GM18873 (cell line): ENCODE results near the gene SKIC2.
"Not testable (repeated sequence)": the region's sequence is repeated elsewhere in the genome, so short reads cannot be mapped to it uniquely, and the experiment has no call there.

ENCODE experiments used
- ATAC-seq: cut with Tn5 transposase; IDR thresholded peaks from one replicate; pipeline ENCODE4 v1.9.1; 2021; ENCODE audit warnings: mild to moderate bottlenecking, moderate library complexity, moderate number of reproducible peaks; ENCODE audit not compliant: unreplicated experiment, low FRiP score

Gene SKIC2

DNA sequence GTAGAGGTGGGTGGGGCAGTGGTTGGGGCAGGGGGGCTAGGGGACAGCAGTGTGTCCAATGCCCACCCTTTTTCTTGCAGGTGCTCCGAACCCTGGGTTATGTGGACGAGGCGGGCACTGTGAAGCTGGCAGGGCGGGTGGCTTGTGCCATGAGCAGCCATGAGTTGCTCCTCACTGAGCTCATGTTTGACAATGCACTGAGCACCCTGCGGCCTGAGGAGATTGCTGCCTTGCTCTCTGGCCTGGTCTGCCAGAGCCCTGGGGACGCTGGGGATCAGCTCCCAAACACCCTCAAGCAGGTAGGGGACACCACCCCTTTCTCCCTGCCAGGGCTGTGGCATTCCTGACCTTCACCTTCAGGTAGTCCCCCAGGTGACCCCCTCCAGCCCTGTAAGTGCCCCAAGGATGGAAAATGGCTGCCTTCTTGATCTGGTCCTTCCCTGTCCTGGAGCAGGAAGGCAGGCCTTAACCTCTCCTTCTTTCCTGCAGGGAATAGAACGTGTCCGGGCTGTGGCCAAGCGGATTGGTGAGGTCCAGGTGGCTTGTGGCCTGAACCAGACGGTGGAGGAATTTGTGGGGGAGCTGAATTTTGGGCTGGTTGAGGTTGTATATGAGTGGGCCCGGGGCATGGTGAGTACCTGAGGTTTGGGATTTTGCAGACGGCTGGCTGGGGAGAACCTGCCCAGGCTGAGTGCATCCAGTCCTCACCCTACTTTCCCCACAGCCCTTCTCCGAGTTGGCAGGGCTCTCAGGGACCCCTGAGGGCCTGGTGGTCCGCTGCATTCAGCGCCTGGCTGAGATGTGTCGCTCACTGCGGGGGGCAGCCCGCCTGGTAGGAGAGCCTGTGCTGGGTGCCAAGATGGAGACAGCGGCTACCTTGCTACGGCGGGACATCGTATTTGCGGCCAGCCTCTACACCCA, 10.1 kb downstream of the SKIC2 start:
- no peak for ATAC-seq

DNA sequence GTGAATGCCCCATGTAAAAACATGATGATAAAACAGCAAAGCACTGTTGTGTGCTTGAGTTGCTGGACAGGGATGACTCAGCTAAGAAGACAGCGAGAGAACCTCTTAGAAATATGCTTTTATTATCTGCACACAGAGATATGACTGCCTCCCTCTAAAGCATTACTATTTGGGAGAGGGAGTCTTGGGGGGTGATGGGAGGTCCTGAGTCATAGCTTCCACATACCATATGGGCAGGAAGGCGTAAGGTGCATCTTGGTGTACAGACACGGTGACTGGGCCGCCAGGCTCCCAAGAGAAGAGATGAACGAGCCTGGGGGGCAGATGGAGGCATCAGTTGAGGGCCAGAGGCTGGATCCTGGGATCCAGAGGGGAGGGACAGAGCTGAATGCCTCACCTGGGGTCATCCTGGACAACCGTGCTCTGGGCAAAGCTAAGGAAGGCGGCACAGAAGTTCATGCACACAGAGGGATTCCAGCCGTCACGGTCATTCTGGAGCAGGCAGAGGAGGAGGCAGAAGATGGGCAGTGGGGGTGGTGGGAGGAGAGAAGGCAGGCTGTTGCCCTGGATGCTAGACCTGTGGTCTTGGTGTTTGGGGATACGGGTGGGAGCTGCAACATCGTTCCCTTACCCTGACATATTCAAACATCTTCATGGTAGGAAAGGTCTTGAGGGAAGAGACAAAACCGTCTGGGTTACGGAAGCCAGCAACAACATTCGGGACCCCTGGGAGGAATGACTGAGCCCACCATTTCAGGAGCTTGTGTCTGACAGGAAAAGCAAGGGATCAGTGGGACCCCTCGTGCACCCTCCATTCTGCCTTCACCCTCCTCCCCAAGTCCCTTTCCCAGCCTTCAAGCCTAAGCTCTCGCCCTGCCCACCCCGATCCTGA, 11.0 kb downstream of the SKIC2 start:
- no peak for ATAC-seq

DNA sequence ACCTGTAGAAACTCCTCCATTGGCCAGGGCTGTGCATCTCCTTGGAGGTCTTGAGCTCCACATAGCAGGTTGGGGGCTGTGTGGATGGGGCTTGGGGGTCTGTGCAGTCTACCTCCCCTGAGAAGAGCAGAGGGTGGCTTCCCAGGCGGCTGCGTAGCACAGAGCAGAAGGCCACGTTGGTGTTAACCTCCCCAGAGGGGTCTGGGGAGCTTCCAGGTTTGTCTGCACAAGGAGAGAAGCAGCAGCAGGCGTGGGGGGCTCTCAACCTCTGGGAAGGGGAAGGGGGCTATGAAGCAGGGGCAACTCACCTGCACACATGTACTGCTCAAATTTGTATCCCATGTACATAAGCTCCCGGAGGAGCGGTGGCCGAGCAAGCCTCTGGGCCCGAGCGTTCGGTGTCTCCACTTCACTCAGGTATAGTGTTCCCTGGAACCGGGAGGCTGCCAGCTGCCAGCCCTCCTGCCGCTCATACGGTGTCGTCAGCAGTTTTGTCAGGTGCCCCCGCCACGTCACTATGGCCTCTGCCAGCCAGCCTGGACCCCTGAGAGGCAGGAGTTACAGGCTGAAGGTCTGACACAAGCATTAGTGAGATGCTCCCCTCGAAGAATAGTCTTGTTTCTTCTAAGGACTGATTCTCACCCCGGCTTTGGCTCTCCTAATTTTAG, 11.8 kb downstream of the SKIC2 start:
- no peak for ATAC-seq

DNA sequence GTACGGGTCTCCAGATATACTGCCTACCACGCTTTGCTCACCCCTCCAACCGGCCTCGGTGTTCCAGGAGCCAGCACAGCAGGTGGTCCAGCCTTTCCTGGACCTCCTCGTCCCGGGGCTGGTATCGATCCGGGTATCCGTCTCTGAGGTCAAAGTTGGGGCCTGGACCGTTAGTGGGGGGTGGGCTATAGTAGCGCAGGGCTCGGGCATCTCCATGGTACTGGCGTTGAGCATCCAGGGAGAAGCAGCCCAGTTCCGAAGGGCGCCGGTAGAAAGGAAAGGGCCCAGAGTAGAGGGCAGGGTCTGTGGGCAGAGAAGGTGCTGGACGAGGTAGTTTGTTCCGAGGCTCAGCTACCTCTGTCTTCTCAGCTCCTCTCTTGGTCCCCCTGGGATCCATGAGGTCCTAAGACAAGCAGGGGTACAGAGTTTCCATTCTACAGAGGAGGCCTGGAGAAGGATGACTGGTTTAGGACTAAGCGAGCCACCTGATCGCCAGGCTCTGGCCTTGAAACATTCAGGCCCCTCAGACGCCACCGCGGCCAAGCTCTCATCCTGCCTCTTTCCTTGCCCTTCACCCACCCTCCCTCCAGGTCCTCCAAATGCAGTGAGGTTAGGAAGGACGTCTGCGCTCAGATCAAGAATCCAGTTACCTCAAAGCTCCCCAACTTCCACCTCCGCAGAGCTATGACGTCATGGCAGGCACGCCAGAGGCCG, 12.5 kb downstream of the SKIC2 start:
- no peak for ATAC-seq

DNA sequence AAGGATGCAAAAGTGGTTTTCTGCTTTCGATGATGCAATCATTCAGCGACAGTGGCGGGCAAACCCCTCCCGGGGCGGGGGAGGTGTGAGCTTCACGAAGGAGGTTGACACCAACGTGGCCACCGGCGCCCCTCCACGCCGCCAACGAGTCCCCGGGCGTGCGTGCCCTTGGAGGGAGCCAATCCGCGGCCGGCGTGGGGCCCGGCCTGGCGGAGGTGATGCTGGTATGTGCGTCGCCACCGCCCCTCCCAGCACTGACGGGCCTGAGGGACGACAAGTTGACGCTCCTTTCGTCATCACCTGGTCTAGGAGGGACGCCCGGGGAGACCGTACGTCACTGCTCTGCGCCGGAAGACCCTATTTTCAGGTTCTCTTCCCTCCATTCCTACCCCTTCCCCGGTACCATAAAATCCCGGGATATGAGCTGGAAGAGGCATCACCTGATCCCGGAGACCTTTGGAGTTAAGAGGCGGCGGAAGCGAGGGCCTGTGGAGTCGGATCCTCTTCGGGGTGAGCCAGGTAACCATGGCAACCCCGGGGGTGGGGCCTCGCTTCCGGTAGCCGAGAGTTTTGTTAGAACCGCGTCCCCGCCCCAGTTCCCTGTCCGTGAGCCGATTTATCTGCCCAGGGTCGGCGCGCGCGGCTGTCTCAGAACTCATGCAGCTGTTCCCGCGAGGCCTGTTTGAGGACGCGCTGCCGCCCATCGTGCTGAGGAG, 13.2 kb downstream of the SKIC2 start, which contains the start of gene DXO:
TSS of gene DXO (minus strand) at position 146 of the 716 bp plus-strand sequence. CDS start 463 bp downstream, outside the sequence.
- peak; percentile 75 for ATAC-seq

DNA sequence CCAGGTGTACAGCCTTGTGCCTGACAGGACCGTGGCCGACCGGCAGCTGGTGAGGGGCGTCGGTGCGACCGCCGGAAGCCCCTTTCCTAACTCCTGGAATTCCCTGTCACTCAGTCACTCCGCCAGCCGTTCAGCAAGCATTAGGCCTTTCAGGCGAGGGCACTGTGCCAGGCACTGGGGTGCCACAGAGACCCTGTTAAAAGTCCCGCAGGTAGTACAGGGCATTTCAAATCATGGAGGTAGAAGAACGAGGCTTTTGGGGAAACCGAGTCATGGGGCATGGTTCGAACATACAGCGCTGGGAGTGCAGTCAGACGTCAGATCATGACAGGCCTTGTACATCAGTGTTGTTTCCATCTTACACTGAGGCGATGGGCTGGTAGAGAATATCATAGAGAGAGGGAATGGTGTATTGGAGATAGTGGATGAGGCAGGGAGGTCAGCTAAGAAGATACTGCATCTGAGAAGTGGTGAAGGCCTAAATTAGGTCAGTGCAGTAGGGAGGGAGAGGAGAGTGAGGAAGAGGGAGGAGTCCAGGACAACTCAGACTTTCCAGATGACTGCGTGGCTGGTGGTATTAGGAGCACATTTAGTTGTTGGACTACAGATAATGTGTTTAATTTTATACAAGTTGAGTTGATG, 13.9 kb downstream of the SKIC2 start:
- no peak for ATAC-seq

DNA sequence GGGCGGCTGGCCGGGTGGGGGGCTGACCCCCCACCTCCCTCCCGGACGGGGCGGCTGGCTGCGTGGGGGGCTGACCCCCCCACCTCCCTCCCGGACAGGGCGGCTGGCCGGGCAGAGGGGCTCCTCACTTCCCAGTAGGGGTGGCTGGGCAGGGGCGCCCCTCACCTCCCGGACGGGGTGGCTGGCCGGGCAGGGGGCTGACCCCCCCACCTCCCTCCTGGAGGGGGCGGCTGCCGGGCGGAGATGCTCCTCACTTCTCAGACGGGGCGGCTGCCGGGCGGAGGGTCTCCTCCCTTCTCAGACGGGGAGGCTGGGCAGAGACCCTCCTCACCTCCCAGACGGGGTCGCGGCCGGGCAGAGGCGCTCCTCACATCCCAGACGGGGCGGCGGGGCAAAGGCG, 17.1 kb downstream of the SKIC2 start:
- ATAC-seq, result not testable (repeated sequence)

DNA sequence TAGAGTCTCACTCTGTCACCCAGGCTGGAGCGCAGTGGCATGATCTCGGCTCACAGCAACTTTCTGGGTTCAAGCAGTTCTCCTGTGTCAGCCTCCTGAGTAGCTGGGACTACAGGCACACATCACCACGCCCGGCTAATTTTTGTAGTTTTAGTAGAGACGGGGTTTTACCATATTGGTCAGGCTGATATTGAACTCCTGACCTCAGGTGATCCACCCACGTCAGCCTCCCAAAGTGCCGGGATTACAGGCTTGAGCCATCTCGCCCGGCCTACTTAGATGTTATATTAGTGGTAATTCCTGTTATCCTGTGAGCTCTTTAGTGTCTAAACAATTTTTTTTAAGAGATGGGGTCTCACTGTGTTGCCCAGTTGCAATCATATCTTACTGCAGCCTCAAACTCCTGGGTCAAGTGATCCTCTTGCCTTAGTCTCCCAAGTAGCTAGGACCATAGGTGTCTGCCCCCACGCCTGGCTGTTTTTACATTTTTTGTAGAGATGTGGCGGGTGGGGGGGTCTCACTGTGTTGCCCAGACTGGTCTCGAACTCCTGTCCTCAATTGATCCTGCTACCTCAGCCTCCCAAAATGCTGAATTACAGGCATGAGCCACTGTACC, 18.9 kb downstream of the SKIC2 start:
- ATAC-seq, result no peak

DNA sequence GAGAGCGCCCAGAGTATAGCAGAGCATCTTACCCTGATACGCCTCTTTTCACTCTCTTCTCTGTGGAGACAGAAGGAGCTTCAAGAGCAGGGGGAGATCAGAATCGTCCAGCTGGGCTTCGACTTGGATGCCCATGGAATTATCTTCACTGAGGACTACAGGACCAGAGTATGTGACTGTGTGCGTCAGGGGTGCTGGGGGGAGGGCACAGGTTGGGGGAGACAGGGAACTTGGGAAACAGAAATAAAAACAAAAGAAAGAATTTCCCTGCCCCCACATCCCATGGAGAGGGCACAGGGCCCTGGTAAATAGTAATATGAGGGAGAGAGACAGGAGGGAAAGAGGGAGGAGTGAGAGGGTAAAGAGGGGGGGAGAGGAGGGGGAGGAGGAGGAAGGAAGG, 19.9 kb downstream of the SKIC2 start:
- no peak for ATAC-seq

DNA sequence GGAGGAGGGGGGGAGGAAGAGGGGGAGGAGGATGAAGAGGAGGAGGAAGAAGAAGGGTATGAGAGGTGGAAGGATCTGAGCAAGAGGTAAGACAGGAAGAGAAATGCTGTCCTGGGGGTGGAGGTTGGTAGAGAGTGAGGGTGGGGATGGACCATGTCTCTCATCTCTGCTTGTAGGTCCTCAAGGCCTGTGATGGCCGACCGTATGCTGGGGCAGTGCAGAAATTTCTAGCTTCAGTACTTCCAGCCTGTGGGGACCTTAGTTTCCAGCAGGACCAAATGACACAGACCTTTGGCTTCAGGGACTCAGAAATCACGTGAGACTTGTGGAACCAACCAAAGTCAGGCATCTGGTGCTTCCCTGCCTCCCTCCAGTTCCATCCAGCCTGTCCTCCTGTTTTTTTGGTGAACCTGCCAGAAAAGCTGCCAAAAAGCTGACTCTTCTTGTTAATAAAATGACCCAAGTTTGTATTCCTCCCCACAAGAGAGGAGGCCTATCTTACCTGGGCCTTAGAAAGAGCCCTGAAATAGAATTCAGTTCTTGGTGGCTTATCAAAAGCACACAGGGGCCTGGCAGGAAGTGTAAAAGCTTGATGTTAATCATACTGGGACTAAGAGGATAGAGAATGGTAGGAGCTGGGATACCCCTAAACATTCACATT, 20.4 kb downstream of the SKIC2 start:
- ATAC-seq, result no peak

DNA sequence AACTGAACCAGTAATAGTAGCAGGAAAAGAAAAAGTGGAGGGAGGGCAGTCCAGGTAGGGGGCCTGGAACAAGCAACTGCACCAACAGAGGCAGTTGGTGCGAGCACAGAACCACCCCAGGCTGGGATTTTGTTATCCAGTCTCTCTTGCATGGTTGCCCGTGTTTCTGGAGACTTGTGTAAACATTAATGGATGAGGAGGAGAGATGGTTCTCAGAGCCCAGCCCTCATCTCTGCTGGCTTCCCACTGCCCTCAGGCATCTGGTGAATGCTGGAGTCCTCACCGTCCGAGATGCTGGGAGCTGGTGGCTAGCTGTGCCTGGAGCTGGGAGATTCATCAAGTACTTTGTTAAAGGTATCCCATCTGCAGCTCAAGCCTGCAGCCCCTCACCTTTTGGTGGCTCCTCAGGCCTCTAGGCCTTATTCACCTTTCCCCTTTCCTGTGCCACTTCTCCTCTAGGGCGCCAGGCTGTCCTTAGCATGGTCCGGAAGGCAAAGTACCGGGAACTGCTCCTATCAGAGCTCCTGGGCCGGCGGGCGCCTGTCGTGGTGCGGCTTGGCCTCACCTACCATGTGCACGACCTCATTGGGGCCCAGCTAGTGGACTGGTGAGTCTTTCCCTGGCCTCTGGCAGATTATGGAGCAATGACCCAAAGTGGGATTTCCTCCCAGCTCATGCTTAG, 21.4 kb downstream of the SKIC2 start:
- not testable (repeated sequence) for ATAC-seq

DNA sequence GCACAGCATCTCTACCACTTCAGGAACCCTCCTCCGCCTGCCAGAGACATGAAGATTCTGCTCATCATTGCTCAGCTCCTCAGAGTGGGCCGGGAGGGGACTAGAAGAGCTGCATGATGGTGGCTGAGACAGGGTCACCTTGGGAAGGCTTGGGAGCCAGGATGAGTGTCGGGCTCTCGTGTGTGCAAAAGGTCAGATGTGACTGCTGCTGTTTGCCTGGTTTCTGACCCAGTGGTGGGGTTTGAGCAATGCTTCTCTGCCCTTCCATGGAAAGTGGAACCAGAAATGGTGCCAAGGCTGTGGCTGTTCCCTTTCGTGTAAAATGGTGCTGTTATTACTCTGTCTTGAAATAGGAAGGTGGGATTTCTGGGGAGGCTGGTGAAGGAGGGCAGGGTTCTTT, 22.0 kb downstream of the SKIC2 start:
- not testable (repeated sequence) for ATAC-seq

DNA sequence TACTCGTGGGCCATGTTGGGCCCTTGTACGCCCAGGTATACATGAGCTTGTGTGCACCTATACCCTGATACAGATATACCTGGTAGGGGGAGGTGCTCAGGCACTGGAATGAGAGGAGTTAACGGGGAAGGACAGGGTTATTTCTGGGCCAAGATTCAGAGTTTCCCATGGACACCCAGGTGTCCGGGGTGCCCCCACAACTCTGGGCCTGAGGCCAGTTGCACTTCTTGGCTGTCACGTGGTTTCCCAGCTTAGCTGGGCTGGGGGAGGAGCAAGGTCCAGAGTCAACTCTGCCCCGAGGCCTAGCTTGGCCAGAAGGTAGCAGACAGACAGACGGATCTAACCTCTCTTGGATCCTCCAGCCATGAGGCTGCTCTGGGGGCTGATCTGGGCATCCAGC, 22.8 kb downstream of the SKIC2 start, which contains the start of gene C4A:
TSS of gene C4A (plus strand) at position 314 of the 400 bp plus-strand sequence. CDS start at position 365, 51 bp downstream.
- ATAC-seq, result not testable (repeated sequence)

DNA sequence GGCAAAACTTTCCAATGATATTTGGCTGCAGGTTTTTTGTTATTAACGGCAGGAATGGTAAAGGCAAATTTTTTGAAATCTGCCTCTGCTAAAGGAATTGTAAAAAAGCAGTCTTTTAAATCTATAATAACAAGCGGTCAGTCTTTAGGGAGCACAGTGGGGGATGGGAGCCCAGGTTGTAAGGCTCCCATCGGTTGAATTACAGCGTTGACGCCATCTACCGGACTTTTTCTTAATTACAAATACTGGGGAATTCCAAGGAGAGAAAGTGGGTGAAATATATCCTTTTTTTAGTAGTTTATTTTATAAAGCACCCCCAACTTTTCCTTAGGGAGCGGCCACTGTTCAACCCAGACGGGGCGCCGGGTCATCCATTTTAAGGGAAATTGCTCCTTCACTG, 30.4 kb downstream of the SKIC2 start:
- not testable (repeated sequence) for ATAC-seq

DNA sequence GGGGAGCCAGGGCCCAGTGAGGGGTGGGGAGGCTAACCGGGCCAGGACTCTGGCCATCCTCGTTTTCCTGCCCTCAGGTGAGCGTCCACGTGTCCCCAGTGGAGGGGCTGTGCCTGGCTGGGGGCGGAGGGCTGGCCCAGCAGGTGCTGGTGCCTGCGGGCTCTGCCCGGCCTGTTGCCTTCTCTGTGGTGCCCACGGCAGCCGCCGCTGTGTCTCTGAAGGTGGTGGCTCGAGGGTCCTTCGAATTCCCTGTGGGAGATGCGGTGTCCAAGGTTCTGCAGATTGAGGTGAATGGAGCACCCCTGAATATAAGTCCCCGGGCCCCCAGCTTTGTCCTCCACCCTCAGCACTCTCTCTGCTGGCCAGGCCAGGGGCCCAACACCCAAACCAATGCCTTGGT, 35.4 kb downstream of the SKIC2 start:
- not testable (repeated sequence) for ATAC-seq

DNA sequence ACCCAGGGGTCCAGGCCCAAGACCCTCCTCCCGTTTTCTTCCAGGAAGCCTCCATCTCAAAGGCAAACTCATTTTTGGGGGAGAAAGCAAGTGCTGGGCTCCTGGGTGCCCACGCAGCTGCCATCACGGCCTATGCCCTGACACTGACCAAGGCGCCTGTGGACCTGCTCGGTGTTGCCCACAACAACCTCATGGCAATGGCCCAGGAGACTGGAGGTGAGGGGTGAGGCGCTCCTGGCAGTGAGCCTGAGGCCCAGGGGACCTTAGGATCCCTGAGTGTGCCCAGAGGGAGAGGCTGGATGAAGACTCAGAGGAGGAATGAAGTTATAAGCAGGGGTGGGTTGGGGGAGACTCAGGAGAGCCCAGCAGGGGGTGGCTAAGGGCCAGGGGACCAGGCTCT, 37.4 kb downstream of the SKIC2 start:
- ATAC-seq, result not testable (repeated sequence)
